Motor neuron (in vitro differentiated cells): ENCODE data around the gene UGT2B17. TPM values are rescaled to one million over a fixed set of nuclear protein-coding genes. Genes with fewer than 3 reads are reported as not detected.

Source experiments
- ATAC-seq, 8 experiments: fragments of 200-7000 bp; cut with Tn5 transposase; replicated peaks in 6 of 8; 2 replicates each; pipeline ENCODE4 v1.8.0; 2021; ENCODE audit warnings: mild to moderate bottlenecking in 8 of 8, moderate library complexity in 8 of 8
- H3K27ac ChIP-seq, 2 donors: fragments of 250-450 bp; sonication (Bioruptor Pico); 2 replicates each; pipeline ENCODE4 v1.9.0; 2021; ENCODE audit warnings: antibody characterized with exemption in 2 of 2, mild to moderate bottlenecking in 2 of 2, moderate library complexity in 1 of 2
- H3K4me1 ChIP-seq, 2 donors: fragments of 250-450 bp; sonication (Bioruptor Pico); replicated peaks in 1 of 2; 2 replicates each; pipeline ENCODE4 v1.6.1; 2021; ENCODE audit warnings: antibody characterized with exemption in 2 of 2, mild to moderate bottlenecking in 2 of 2, moderate library complexity in 1 of 2
- H3K4me3 ChIP-seq, 5 donors: fragments of 250-450 bp; sonication (Bioruptor Pico); 2 replicates each; pipeline ENCODE4 v1.9.0; 2021; ENCODE audit warnings: antibody characterized with exemption in 5 of 5, mild to moderate bottlenecking in 5 of 5, moderate library complexity in 4 of 5
- WGBS, 10 experiments: fragments of 450-650 bp; shearing (Covaris generic); methylation state at CpG; one replicate each; pipeline ENCODE4 v1.0.0; 2022; 5-methylcytosine and 5-hydroxymethylcytosine counted together
- in situ Hi-C, 9 experiments: fragments of 400-800 bp; cut with MboI; loops; one replicate each; pipeline ENCODE4 v1.15.0; 2021; ENCODE audit warnings: low sequenced_read_pairs in 9 of 9, low pct_unique_long_range_greater_than_20kb in 2 of 9; ENCODE audit not compliant: unreplicated experiment in 9 of 9
- total RNA-seq, 8 experiments: library from RNA; unstranded; fragments of 300-600 nt; gene quantifications; 2 replicates each; pipeline versions ENCODE4 v1.2.3 to v1.2.4, GENCODE V29; 2022

UGT2B17 gene
- total RNA-seq, 8 experiments from 2014 or later: 0.41 TPM; not detected in 7

GRCh38 chr4:68498413-68499007 lies 77.6 kb downstream of the UGT2B17 start:
- Histone ChIP-seq H3K4me1 (no peaks in the 10 kb centered on the region), H3K27ac (no peak overlapping the region), H3K4me3 (no peak overlapping the region)
- peak; percentile 41 to 84 (median 63) for ATAC-seq
- WGBS, 10 experiments: 0 to 41% (median 21%) methylated on average over 2 to 5 of the region's 5 CpGs
- in situ Hi-C loops: loop anchor here in 4 of 9 experiments (25.0 kb wide), 3 partner anchors 664 to 1114 kb away; no protein-coding TSS in a partner anchor

GRCh38 chr4:68494688-68495087 lies 81.4 kb downstream of the UGT2B17 start:
- H3K4me3 ChIP-seq: no peak overlapping the region
- no peak overlapping the region for H3K27ac ChIP-seq
- H3K4me1 ChIP-seq: no peaks in the 10 kb centered on the region
- ATAC-seq: no peak
- in situ Hi-C loops: loop anchor here in 4 of 9 experiments (25.0 kb wide), 3 partner anchors 668 to 1118 kb away; no protein-coding TSS in a partner anchor
- 0 to 90% (median 66%) methylated on average over 1 of the region's 1 CpG; no CpG with 5 or more reads in 2 of the 10 experiments for WGBS, 10 experiments

- H3K4me3 ChIP-seq: no peak overlapping the region
- WGBS, 10 experiments: 0 to 98% (median 73%) methylated on average over 1 to 6 of the region's 6 CpGs
- in situ Hi-C loops: loop anchor here in 4 of 9 experiments (25.0 kb wide), 3 partner anchors 671 to 1121 kb away; no protein-coding TSS in a partner anchor
- no peak overlapping the region for H3K27ac ChIP-seq
- H3K4me1 ChIP-seq: no peaks in the 10 kb centered on the region
- no peak for ATAC-seq
Measured at GRCh38 chr4:68490826-68491457, 85.2 kb downstream of the UGT2B17 start.

GRCh38 chr4:68489338-68489737 lies 86.8 kb downstream of the UGT2B17 start:
- no peaks in the 10 kb centered on the region for H3K4me1 ChIP-seq
- no peak overlapping the region for H3K4me3 ChIP-seq
- no peak for ATAC-seq
- WGBS, 10 experiments: 20 to 93% (median 78%) methylated on average over 1 to 2 of the region's 5 CpGs; no CpG with 5 or more reads in 5 of the 10 experiments
- in situ Hi-C loops: loop anchor here in 4 of 9 experiments (25.0 kb wide), 3 partner anchors 673 to 1123 kb away; no protein-coding TSS in a partner anchor
- no peak overlapping the region for H3K27ac ChIP-seq

Other genes starting within 250 kb of the UGT2B17 start
- 10 to 100 TPM; 62.3 to 92.7 (median 77.1) TPM for gene YTHDC1, start 226.2 kb downstream of the UGT2B17 start, total RNA-seq
- gene TMPRSS11E, start 128.9 kb downstream of the UGT2B17 start, total RNA-seq: not detected
- gene UGT2B15, start 94.3 kb upstream of the UGT2B17 start, total RNA-seq: under 1 TPM in 3 of 8 experiments, not detected in 5; 0.05 to 0.14 (median 0.08) TPM
- not detected for gene UGT2B10, start 239.7 kb upstream of the UGT2B17 start, total RNA-seq